KMS-11 (cell line): ENCODE measurements around the gene NEK7.

Source experiments
- H2AFZ ChIP-seq: fragments of 200-600 bp; sonication (generic); 2 replicates; pipeline ENCODE4 v1.6.1; 2016; ENCODE audit warnings: antibody characterized with exemption, mixed run types, low read depth
- H3K27ac ChIP-seq: fragments of 200-600 bp; sonication (generic); 2 replicates; pipeline ENCODE4 v1.6.1; 2016; ENCODE audit warnings: mild to moderate bottlenecking, mixed run types
- H3K27me3 ChIP-seq: fragments of 200-600 bp; sonication (generic); 2 replicates; pipeline ENCODE4 v1.6.1; 2017; ENCODE audit warnings: mild to moderate bottlenecking, low read depth, mixed run types, moderate library complexity; ENCODE audit not compliant: insufficient read depth
- H3K36me3 ChIP-seq: fragments of 200-600 bp; sonication (generic); 2 replicates; pipeline ENCODE4 v1.6.1; 2017; ENCODE audit warnings: mild to moderate bottlenecking, mixed run types; ENCODE audit not compliant: insufficient read depth
- H3K4me1 ChIP-seq: fragments of 200-600 bp; sonication (generic); 2 replicates; pipeline ENCODE4 v1.6.1; 2016; ENCODE audit warnings: mild to moderate bottlenecking, low read depth, mixed run types; ENCODE audit not compliant: poor library complexity, severe bottlenecking
- H3K4me2 ChIP-seq: fragments of 200-600 bp; sonication (generic); 2 replicates; pipeline ENCODE4 v1.7.0; 2016; ENCODE audit warnings: mild to moderate bottlenecking, mixed run types
- H3K4me3 ChIP-seq: fragments of 200-600 bp; sonication (generic); IDR thresholded peaks from 2 replicates; pipeline ENCODE4 v1.6.1; 2017; ENCODE audit warnings: low read depth, low read length, mixed read lengths; ENCODE audit not compliant: insufficient read depth
- H3K79me2 ChIP-seq: fragments of 200-600 bp; sonication (generic); 2 replicates; pipeline ENCODE4 v1.6.1; 2016; ENCODE audit warnings: low read depth, mixed run types; ENCODE audit not compliant: insufficient read depth
- H3K9ac ChIP-seq: fragments of 200-600 bp; sonication (generic); 2 replicates; pipeline ENCODE4 v1.6.1; 2016; ENCODE audit warnings: mild to moderate bottlenecking, mixed run types
- H4K20me1 ChIP-seq: fragments of 200-600 bp; sonication (generic); 2 replicates; pipeline ENCODE4 v1.6.1; 2016; ENCODE audit warnings: mild to moderate bottlenecking, mixed run types; ENCODE audit not compliant: insufficient read depth
- TF ChIP-seq, protein P1 (sequence below): fragments of 200-600 bp; sonication (generic); conservative IDR thresholded peaks from 2 replicates; pipeline ENCODE4 v1.6.1; 2017; ENCODE audit warnings: low read depth, mild to moderate bottlenecking, antibody characterized with exemption, low read length, moderate library complexity, mixed read lengths

Gene NEK7

DNA sequence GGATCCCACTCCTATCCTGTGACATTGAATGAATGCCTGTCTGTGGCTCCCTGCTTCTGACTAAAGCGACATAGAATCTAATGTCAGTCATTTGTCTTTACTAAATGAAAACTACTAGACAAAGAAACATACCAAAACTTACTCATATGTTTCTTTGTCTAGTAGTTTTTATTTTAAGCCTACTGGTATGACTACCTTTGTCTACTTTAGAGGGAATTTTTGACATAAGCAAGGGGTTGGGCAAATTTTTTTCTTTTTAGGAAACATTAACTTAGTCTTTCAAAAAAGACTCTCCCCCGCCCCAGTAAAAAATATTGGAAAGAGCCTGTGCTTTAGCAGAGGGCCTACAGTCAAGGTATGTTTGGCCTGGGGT is 4.9 kb downstream of the NEK7 start:
- Histone ChIP-seq H4K20me1 (0 out of 2 replicates have a peak, but pooled peaks cover 4% of the 10 kb centered on the region), H2AFZ (no peak overlapping the region), H3K79me2 (peaks cover 96% of the 10 kb centered on the region), H3K27ac (no peak overlapping the region), H3K4me1 (peaks cover 48% of the 10 kb centered on the region), H3K4me3 (no peak overlapping the region), H3K36me3 (no peaks in the 10 kb centered on the region), H3K4me2 (peak overlapping the region; percentile 5; the same call in 1 of the 2 replicates), H3K27me3 (no peaks in the 10 kb centered on the region), H3K9ac (no peak overlapping the region)
- TF ChIP-seq, protein P1, sequence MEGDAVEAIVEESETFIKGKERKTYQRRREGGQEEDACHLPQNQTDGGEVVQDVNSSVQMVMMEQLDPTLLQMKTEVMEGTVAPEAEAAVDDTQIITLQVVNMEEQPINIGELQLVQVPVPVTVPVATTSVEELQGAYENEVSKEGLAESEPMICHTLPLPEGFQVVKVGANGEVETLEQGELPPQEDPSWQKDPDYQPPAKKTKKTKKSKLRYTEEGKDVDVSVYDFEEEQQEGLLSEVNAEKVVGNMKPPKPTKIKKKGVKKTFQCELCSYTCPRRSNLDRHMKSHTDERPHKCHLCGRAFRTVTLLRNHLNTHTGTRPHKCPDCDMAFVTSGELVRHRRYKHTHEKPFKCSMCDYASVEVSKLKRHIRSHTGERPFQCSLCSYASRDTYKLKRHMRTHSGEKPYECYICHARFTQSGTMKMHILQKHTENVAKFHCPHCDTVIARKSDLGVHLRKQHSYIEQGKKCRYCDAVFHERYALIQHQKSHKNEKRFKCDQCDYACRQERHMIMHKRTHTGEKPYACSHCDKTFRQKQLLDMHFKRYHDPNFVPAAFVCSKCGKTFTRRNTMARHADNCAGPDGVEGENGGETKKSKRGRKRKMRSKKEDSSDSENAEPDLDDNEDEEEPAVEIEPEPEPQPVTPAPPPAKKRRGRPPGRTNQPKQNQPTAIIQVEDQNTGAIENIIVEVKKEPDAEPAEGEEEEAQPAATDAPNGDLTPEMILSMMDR: no peak

DNA sequence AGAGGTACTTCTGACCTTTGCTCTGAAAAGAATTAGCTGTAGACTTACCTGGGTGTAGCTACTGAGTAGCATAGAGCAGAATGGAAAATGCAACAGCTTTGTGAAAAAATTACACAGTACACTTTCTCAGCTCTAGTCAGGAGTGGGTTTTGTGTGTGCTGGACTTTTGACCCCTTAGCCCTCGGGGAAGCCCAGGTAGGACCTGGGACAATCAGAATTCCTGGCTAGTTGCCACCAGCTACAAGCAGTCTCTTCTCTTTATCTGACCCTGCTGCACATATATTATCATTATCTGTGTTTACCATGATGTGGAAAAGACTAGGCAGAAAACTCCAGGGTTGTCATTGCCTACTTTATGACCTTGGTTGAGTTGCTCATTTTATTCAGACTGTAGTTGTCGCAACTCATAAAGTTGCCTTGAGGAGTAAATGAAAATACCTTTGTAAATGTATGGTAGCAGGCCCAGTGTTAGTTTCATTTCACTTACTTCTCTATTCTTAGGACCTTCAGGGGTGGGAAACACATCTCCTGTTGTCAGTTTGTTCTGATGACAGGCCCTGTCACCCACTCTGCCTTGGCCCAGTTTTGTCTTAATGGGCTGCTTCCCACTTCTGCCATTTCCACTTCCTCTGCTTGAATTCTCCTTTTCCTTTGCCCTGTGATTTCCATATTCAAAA is 5.4 kb downstream of the NEK7 start:
- no peaks in the 10 kb centered on the region for H3K36me3 ChIP-seq
- TF ChIP-seq, protein P1: no peak
- H2AFZ ChIP-seq: no peak overlapping the region
- peak overlapping the region; percentile 5; the same call in 1 of the 2 replicates for H3K4me2 ChIP-seq
- H3K4me1 ChIP-seq: peaks cover 53% of the 10 kb centered on the region
- H3K79me2 ChIP-seq: peaks cover 100% of the 10 kb centered on the region
- H4K20me1 ChIP-seq: 0 out of 2 replicates have a peak, but pooled peaks cover 4% of the 10 kb centered on the region
- no peaks in the 10 kb centered on the region for H3K27me3 ChIP-seq
- H3K27ac ChIP-seq: no peak overlapping the region
- no peak overlapping the region for H3K4me3 ChIP-seq
- no peak overlapping the region for H3K9ac ChIP-seq

DNA sequence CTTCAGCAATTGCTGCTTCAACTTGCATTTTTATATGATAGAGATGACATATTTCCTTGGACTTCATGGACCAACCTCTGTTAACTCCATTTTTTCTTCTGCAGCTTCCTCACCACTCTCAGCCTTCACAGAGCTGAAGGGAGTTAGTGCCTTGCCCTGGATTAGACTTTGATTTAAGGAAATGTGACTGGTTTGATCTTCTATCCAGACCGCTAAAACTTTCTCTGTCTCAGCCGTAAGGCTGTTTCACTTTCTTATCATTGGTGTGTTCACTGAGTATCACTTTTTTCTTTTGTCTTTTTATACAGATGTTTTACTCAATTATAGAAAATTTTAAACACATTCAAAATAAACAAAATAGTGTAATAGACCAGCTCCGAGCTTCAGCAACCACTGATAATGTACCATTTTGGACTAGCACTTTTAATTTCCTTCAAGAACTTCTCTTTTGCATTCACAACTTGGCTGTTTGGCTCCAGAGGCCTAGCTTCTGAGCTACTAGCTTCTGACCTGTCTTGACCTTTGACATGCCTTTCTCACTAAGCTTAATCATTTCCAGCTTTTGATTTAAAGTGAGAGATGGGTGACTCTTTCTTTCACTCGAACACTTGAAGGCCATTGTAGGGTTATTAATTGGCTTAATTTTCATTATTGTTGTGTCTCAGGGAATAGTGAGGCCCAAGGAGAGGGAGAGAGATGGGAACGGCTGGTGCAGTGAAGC is 9.3 kb downstream of the NEK7 start:
- Histone ChIP-seq H3K9ac (no peak overlapping the region), H3K79me2 (peaks cover 98% of the 10 kb centered on the region), H3K36me3 (no peaks in the 10 kb centered on the region), H3K4me2 (no peak overlapping the region), H3K4me3 (no peak overlapping the region), H4K20me1 (peaks cover 4% of the 10 kb centered on the region; the same call in 1 of the 2 replicates), H3K4me1 (peaks cover 55% of the 10 kb centered on the region), H3K27me3 (no peaks in the 10 kb centered on the region), H3K27ac (no peak overlapping the region), H2AFZ (no peak overlapping the region)
- TF ChIP-seq, protein P1: no peak

DNA sequence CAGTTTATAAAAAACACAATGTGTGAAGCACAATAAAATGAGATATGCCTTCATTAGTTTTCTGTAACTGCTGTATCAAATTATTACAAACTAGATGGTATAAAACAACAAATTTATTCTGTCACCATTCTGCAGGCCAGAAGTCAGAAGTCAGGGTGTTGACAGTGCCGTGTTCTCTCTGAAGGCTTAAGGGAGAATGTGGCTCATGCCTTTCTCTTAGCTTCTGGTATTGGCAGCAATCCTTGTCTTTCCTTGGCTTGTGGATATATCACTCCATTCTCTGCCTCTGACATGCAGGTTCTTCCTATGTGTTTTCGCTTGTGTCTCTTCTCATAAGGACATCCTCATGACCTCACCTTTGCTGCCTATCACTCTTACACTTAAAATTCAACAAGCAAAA is 10.1 kb downstream of the NEK7 start:
- TF ChIP-seq, protein P1: no peak
- Histone ChIP-seq H2AFZ (no peak overlapping the region), H3K79me2 (peaks cover 98% of the 10 kb centered on the region), H3K9ac (no peak overlapping the region), H3K4me2 (no peak overlapping the region), H3K36me3 (no peaks in the 10 kb centered on the region), H4K20me1 (peaks cover 4% of the 10 kb centered on the region; the same call in 1 of the 2 replicates), H3K27me3 (no peaks in the 10 kb centered on the region), H3K27ac (no peak overlapping the region), H3K4me3 (no peak overlapping the region), H3K4me1 (peaks cover 47% of the 10 kb centered on the region)
